Measurements from ENCODE around the gene TSC22D2.

TSC22D2 gene

DNA sequence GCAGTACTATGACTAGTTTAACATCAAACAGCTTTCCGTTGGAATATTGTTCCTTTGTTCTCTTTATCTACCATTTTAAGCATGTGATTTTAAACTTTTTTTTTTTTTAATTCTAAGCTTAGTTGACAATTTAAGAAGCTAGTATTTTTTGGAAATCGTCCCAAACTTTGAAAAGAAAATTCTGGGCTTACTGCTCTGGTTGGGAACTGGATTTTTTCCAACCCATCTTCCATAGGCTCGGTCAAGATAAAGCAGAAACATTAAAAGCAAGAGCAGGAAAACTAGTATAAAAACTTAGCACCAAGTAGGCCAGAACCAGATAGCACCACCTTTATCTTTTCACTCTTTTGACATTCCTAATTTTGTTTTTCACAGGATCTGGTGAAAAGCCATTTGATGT is 49.9 kb downstream of the TSC22D2 start:
- H3K4me3 ChIP-seq (ENCODE audit: control insufficient read depth, low read depth, low read length): no peak overlapping the region
- TF ChIP-seq, protein P1, sequence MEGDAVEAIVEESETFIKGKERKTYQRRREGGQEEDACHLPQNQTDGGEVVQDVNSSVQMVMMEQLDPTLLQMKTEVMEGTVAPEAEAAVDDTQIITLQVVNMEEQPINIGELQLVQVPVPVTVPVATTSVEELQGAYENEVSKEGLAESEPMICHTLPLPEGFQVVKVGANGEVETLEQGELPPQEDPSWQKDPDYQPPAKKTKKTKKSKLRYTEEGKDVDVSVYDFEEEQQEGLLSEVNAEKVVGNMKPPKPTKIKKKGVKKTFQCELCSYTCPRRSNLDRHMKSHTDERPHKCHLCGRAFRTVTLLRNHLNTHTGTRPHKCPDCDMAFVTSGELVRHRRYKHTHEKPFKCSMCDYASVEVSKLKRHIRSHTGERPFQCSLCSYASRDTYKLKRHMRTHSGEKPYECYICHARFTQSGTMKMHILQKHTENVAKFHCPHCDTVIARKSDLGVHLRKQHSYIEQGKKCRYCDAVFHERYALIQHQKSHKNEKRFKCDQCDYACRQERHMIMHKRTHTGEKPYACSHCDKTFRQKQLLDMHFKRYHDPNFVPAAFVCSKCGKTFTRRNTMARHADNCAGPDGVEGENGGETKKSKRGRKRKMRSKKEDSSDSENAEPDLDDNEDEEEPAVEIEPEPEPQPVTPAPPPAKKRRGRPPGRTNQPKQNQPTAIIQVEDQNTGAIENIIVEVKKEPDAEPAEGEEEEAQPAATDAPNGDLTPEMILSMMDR (IDR thresholded peaks at IDR 0.05; ENCODE audit: control insufficient read depth, insufficient read depth, low read depth, low read length, missing control alignments): no peak
- DNase-seq (ENCODE audit: low read depth): no peak

DNA sequence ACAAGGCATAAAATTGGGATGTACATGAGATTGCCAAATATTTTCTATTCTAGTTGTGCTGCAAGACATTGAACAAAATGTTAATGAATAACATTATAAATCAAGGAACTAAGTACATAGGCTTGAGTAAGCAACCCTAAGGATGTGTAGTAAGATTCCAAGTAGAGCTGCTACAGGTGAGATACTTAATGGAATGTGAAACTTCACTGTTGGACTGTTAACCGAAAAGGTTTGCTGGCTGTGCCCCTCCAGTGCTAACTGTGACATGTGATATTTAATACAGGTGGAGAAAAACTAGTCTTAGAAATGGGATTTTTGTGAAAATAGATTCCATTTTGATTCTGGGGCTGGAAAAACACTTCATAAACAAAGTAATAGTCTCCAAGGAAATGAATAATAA is 52.4 kb downstream of the TSC22D2 start:
- TF ChIP-seq, protein P1 (IDR thresholded peaks at IDR 0.05; ENCODE audit: control insufficient read depth, insufficient read depth, low read depth, low read length, missing control alignments): no peak
- no peak overlapping the region for H3K4me3 ChIP-seq (ENCODE audit: control insufficient read depth, low read depth, low read length)
- no peak for DNase-seq (ENCODE audit: low read depth)

DNA sequence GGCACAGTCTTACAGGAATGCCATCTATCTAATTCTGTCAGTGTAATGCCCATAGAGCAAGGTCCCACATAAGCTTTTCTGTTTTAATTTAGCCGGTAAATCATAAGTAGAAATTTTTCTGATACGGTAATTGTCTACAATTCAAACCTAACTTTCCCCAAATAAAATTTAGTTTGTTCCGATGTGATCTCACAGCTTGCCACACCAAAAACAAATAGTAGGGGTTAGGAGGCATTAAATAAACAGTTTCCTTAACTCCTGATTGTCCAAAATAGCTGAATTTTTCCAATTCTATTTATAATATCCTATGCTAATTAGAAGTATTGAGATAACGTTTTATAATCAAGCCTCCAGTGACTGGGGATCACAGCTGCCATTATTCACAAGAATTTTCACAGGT is 53.3 kb downstream of the TSC22D2 start:
- DNase-seq (ENCODE audit: low read depth): no peak
- TF ChIP-seq, protein P1 (IDR thresholded peaks at IDR 0.05; ENCODE audit: control insufficient read depth, insufficient read depth, low read depth, low read length, missing control alignments): no peak
- H3K4me3 ChIP-seq (ENCODE audit: control insufficient read depth, low read depth, low read length): no peak overlapping the region

DNA sequence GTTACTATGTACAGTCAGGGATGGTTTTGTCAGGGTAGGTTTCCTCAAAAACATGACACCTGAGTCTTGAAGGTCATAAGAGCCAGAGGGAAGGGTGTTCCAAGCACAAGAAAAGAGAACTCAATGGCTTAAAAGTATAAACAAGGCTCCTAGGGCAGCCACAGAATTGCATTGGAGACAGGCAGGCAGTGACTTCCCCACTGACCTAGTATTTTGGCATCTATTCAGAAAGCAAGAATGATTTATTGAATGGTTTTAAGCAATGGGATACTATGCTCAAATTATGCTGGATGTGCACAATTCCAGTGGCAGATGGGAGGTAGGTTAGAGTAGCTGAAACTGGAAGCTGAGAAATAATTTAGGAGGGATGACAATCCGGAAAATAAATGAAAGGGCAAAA is 54.0 kb downstream of the TSC22D2 start:
- TF ChIP-seq, protein P1 (IDR thresholded peaks at IDR 0.05; ENCODE audit: control insufficient read depth, insufficient read depth, low read depth, low read length, missing control alignments): no peak
- DNase-seq (ENCODE audit: low read depth): no peak
- H3K4me3 ChIP-seq (ENCODE audit: control insufficient read depth, low read depth, low read length): no peak overlapping the region

DNA sequence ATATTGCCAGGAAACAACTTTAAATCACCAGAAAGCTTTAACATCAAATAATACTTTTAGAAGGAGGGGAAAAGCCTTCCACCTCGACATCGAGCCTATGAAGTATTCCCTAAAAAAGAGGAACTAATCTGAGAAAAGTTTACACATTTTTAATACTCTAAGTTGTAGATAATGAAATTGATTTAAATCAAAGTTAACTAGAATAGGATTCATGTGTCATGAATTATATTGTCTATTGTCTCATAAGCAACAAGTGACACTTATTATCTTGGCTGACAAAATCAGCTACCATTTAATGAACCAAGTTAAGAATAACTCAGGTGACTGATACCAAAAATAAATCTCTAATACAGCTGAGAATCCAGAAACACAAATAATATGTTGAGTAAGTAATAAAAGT is 56.6 kb downstream of the TSC22D2 start:
- no peak overlapping the region for H3K4me3 ChIP-seq (ENCODE audit: control insufficient read depth, low read depth, low read length)
- no peak for DNase-seq (ENCODE audit: low read depth)
- TF ChIP-seq, protein P1 (IDR thresholded peaks at IDR 0.05; ENCODE audit: control insufficient read depth, insufficient read depth, low read depth, low read length, missing control alignments): no peak

DNA sequence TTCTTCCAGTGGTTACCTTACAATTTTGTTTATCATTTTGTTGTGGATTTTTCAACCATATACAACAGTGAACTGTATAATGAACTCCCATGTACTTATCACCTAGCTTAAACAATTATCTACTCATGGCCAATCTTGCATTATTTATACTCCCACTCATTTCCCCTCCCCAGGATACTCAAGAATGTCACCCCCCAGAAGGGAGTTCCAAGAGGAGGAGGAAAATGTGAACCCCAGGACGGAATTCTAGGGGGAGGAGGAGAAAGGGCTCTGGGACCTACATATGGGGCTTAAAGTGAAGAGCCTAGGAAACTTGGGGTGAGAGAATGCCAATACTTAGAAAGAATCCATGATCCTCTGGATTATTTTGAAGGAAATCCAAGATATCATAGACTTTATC is 59.3 kb downstream of the TSC22D2 start:
- no peak overlapping the region for H3K4me3 ChIP-seq (ENCODE audit: control insufficient read depth, low read depth, low read length)
- TF ChIP-seq, protein P1 (IDR thresholded peaks at IDR 0.05; ENCODE audit: control insufficient read depth, insufficient read depth, low read depth, low read length, missing control alignments): no peak
- no peak for DNase-seq (ENCODE audit: low read depth)

Measured in AG09309 (cell line).